Esophagus (tissue), 2 donors: ENCODE data around the gene MTRF1L. TPM values are rescaled to one million over a fixed set of nuclear protein-coding genes. Genes with fewer than 3 reads are reported as not detected.
"Not testable (repeated sequence)": the region's sequence is repeated elsewhere in the genome, so short reads cannot be mapped to it uniquely, and the experiment has no call there.

Experiments used
- H3K27ac ChIP-seq, 2 donors: one replicate each; pipeline ENCODE4 v1.5.1; 2013; ENCODE audit warnings: low read depth in 2 of 2, mild to moderate bottlenecking in 2 of 2, inconsistent platforms in 1 of 2, low read length in 1 of 2, moderate library complexity in 1 of 2
- H3K27me3 ChIP-seq, 2 donors: one replicate each; pipeline ENCODE4 v1.6.1; 2013; ENCODE audit warnings: low read length in 2 of 2, control low read depth in 1 of 2, mild to moderate bottlenecking in 1 of 2; ENCODE audit not compliant: insufficient read depth in 2 of 2, control insufficient read depth in 1 of 2
- H3K36me3 ChIP-seq, 2 donors: one replicate each; pipeline ENCODE4 v1.6.1; 2013; ENCODE audit warnings: low read length in 1 of 2; ENCODE audit not compliant: control insufficient read depth in 2 of 2, insufficient read depth in 2 of 2
- H3K4me1 ChIP-seq, 2 donors: one replicate each; pipeline ENCODE4 v1.6.1; 2013; ENCODE audit warnings: low read length in 1 of 2; ENCODE audit not compliant: control insufficient read depth in 2 of 2, insufficient read depth in 2 of 2
- H3K4me3 ChIP-seq, 2 donors: one replicate each; pipeline ENCODE4 v1.5.1; 2013; ENCODE audit warnings: low read length in 2 of 2, mild to moderate bottlenecking in 2 of 2, low read depth in 1 of 2, moderate library complexity in 1 of 2
- H3K9me3 ChIP-seq, 2 donors: one replicate each; pipeline ENCODE4 v1.6.1; 2013; ENCODE audit warnings: mild to moderate bottlenecking in 2 of 2, low read depth in 1 of 2, low read length in 1 of 2, moderate library complexity in 1 of 2; ENCODE audit not compliant: control insufficient read depth in 2 of 2, insufficient read depth in 1 of 2
- WGBS, 2 donors: extraction: QIAGEN DNeasy Blood & Tissue Kit; methylation state at CpG; one replicate each; pipeline ENCODE4 v1.1.7; 2013; 5-methylcytosine and 5-hydroxymethylcytosine counted together
- polyA plus RNA-seq, 2 donors: library from polyadenylated mRNA; stranded (reverse); fragments of 200-250 nt; gene quantifications; one replicate each; pipeline ENCODE4 v1.2.3, GENCODE V29; 2013
- donor health status: healthy with polysubstance abuse.
- donor health status: Bipolar disorder and iron deficiency.

MTRF1L gene
- polyA plus RNA-seq, 2 donors, result 6.4 to 7.8 TPM

DNA sequence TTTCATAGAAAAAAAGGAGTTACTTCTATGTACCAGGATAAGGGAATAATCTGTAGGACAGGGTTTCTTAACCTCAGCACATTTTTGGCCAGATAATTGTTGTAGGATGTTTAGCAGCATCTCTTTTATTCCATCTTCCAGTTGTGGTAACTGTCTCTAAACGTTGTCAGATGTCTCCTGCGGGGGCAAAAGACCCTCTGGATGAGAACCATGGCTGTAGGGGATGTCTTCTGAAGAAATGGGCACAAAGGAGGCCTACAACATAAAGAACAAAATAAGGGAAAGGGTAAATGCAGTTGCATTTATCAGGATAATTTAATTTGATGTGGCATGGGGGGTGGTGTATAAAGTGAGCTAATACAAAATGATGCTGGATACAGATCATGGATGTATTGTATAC lies 15.5 kb downstream of the MTRF1L start:
- no peak overlapping the region for H3K4me3 ChIP-seq
- peaks cover 5 to 7% of the 10 kb centered on the region in 2 donors for H3K4me1 ChIP-seq
- no peak overlapping the region for H3K27ac ChIP-seq
- H3K36me3 ChIP-seq, result no peaks in the 10 kb centered on the region
- H3K9me3 ChIP-seq, result no peaks in the 10 kb centered on the region
- WGBS, 2 donors, result 85 to 90% methylated on average over 2 of the region's 2 CpGs
- H3K27me3 ChIP-seq, result no peaks in the 10 kb centered on the region

DNA sequence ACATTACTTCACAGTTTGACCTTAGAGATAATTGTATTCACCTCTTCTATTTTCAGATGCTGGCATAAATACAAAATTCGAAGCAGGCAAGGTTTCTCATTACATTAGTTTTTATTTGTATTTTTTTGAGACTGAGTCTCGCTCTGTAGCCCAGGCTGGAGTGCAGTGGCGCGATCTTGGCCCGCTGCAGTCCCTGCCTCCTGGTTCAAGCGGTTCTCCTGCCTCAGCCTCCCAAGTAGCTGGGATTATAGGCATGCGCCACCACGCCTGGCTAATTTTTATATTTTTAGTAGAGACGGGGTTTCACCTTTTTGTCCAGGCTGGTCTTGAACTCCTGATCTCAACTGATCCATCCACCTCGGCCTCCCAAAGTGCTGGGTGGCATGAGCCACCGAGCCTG lies 17.2 kb downstream of the MTRF1L start:
- not testable (repeated sequence) for H3K4me3 ChIP-seq, H3K27ac ChIP-seq, H3K9me3 ChIP-seq, H3K4me1 ChIP-seq, H3K36me3 ChIP-seq, H3K27me3 ChIP-seq
- 87 to 90% methylated on average over 11 of the region's 11 CpGs for WGBS, 2 donors

DNA sequence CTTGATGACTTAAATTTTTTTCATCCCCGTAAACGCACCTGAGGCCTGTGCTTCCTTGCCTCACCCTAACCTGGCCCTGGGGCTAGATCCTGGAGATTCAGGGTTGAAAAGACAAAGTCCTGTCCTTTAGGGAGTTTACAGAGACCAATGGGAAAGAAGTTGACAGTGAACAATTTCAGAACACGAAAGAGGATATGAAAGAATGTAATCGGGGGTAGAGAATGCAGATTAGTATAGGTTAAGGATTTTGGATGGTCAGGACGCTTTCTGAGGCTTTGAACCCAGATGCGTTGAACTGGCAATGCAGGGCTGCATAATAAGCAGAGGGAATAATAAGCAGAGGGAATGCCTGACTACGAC lies 18.0 kb downstream of the MTRF1L start:
- Histone ChIP-seq H3K36me3 (no peaks in the 10 kb centered on the region), H3K4me1 (peaks cover 5 to 7% of the 10 kb centered on the region in 2 donors), H3K9me3 (no peaks in the 10 kb centered on the region), H3K27ac (peak overlapping the region; percentile 77 to 90), H3K27me3 (no peaks in the 10 kb centered on the region), H3K4me3 (peak overlapping the region in 1 of 2 donors; percentile 30)
- 6 to 7% methylated on average over 7 of the region's 7 CpGs for WGBS, 2 donors

DNA sequence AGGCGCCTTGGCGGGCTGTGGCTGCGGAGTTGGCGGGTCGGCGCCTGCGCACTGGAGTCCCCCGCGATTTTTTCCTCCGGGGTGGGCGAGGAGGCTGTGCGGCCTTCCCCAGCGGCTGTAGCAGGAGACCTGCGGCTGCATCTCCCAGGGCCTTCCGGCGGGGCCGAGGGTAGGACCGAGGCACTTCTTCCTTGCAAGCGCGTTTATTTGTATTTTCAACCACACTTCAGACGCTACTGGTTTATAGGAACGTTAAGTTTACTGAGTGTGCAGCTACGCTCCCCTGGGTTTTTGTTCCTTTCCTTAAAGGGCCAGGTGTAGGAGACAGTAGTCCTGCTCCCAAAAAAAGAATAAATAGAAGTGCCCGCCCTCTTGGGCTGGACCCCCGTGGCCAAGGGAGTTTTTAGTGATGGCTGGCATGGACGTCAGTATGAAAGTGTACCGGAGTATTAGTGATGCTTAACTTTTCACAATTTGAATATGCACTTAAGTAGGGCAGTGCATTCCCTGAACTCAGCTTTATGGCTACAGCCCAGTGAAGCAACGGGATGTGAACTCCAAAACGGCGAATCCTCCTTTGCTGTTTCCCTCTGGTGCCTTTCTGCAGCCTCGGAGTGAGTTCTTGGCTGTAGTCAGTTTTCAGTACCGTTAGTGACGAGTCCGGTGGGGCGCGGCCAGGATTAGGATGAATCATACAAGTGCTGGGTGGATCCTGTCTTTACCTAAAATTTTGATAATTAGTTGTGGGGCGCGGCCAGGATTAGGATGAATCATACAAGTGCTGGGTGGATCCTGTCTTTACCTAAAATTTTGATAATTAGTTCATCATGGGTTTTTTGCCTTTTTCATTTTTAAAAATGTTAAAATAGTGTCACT lies 18.6 kb downstream of the MTRF1L start:
- 0% methylated on average over 38 of the region's 38 CpGs for WGBS, 2 donors
- H3K9me3 ChIP-seq, result no peaks in the 10 kb centered on the region

DNA sequence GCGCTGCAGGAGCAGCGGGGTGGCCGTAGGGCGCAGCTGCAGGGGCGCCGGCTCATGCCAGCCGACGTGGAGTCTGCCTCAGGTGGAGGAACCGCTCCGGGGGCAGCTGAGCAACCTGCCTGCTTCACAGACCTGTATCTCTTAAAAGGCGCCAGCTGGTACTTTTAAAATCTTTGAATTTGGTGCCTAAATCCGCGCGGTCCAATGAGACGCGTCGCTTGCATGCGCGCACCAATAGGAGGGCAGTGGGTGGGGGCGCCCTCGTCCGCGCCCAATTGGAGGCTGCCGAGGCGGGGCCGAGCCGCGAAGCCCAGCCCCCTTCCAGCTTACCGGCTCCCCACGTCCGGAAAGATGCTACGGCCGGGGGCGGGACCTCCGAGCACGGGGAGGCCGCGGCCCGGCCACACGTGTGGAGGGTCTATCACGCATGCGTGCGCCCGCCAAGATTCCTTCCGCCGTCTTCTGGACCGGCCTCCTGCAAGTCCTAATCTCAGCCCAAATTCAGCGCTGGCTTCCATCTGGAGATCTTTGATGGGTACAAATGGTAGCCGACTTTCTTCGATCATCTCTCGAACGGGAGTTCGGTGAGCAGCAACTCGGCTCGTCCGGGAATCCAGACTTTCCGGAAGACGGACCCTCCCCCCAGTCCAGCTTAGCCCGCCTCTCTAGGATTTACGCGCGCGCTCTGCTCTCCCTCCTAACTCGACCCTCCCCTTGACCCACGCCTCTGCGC lies 19.4 kb downstream of the MTRF1L start, which contains the start of gene FBXO5:
TSS of gene FBXO5 (minus strand) at position 138 of the 733 bp plus-strand sequence. CDS start at position 56, 82 bp downstream.
- Histone ChIP-seq H3K4me1 (peaks cover 5 to 7% of the 10 kb centered on the region in 2 donors), H3K27ac (peak within 1 kb of the TSS; percentile 91 to 98), H3K4me3 (peak within 1 kb of the TSS; percentile 72 to 73), H3K36me3 (no peaks in the 10 kb centered on the region), H3K27me3 (no peaks in the 10 kb centered on the region), H3K9me3 (no peaks in the 10 kb centered on the region)
- WGBS, 2 donors, result 0 to 1% methylated on average over 66 of the region's 66 CpGs

More for the DNA sequence above, 18.6 kb downstream of the MTRF1L start:
- Histone ChIP-seq H3K4me1 (peaks cover 5 to 7% of the 10 kb centered on the region in 2 donors), H3K27ac (peak overlapping the region; percentile 91 to 98), H3K27me3 (no peaks in the 10 kb centered on the region), H3K36me3 (no peaks in the 10 kb centered on the region), H3K4me3 (peak overlapping the region; percentile 66 to 73)

DNA sequence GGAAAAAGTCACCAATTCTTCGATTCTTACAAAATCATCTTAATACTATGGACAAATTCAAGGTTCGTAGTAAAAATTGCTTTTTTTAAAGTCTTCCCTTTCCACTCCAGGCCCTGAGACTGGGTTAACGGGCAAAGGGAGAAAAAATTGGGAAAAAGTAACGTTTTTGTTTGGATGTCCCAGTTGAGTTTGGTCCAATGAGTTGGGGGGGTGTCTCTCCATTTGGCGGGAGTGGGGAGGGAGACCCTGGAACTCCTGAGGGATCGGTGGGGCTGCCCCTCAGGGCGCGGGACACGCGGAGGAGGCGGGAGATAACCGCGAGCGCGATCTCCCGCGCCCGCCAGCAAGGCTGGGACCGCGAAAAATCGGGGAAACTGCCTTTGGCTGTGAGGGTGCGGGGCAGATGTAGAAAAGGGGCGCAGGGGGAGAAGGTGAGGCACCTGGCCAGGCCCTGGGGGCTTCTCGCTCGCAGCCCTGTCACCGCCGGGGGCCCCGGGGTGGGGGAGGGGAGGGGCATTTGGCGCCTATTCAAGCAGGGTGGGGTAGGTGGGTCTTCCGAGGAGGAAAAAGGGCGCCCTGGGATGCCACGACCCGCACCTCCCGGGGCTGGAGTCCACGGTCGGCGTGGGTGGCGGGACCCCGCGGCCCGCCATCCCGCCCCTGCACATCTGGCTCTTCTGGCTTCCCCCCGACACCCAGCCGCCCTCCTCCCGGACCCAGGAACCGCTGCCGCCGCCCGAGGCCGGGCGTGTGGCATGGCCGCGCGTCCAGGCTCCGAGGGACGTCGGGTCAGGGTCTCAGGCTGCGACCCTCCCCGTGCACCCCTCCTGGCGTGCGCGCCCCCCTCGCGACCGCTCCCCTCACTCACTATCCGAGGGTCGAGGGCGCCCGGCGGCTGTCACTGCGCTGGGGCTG lies 20.3 kb downstream of the MTRF1L start:
- H3K9me3 ChIP-seq, result no peaks in the 10 kb centered on the region
- no peaks in the 10 kb centered on the region for H3K36me3 ChIP-seq
- WGBS, 2 donors, result 3 to 7% methylated on average over 51 to 71 of the region's 71 CpGs
- peaks cover 5 to 7% of the 10 kb centered on the region in 2 donors for H3K4me1 ChIP-seq
- H3K4me3 ChIP-seq, result peak overlapping the region; percentile 72 to 73
- no peaks in the 10 kb centered on the region for H3K27me3 ChIP-seq
- H3K27ac ChIP-seq, result no peak overlapping the region

DNA sequence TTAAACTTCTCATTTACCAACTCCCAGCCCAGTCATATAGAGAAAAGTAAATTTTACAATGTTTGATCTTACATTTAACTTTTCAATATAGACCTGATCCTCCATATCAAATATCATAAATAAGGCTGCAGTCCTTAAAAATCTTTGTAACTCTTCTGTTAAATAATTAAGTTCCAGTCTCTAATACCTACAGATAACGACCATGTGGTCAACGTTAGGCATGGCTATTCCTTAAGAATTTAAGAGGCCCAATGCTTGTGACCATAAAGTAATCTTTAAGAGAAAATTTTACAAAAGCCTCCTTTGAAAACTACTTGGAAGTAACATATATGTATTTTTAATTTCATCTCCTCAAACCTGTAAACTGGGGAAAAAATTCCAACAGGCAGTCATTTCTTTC lies 21.3 kb downstream of the MTRF1L start:
- Histone ChIP-seq H3K27ac (no peak overlapping the region), H3K4me1 (peaks cover 5 to 7% of the 10 kb centered on the region in 2 donors), H3K36me3 (no peaks in the 10 kb centered on the region), H3K4me3 (no peak overlapping the region), H3K9me3 (no peaks in the 10 kb centered on the region), H3K27me3 (no peaks in the 10 kb centered on the region)
- WGBS, 2 donors, result 37% methylated on average over 2 of the region's 2 CpGs

GRCh38 chr6:152980656-152981055 lies 21.9 kb downstream of the MTRF1L start:
- WGBS, 2 donors, result 47 to 60% methylated on average over 1 of the region's 1 CpG
- H3K27me3 ChIP-seq, result no peaks in the 10 kb centered on the region
- H3K4me3 ChIP-seq, result no peak overlapping the region
- H3K4me1 ChIP-seq, result peaks cover 5 to 7% of the 10 kb centered on the region in 2 donors
- no peaks in the 10 kb centered on the region for H3K9me3 ChIP-seq
- H3K27ac ChIP-seq, result no peak overlapping the region
- no peaks in the 10 kb centered on the region for H3K36me3 ChIP-seq

DNA sequence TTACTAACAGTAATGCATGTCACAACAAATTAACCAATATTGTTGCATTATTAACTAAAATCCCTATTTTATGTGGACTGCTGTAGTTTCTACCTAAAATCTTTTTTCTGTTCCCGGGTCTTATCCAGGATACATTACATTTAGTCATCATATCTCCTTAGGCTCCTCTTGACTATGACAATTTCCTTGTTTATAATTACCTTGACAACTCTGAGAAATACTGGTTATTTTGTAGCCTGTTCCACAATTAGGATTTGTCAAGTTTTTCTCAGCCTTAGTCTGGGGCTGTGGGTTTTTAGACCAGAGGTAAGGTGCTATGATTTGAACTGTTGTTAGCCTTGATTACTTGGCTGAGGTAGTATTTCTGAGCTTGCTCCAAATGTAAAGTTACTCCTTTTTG lies 23.4 kb downstream of the MTRF1L start:
- Histone ChIP-seq H3K27me3 (no peaks in the 10 kb centered on the region), H3K36me3 (peaks cover 0 to 7% of the 10 kb centered on the region in 2 donors), H3K27ac (no peak overlapping the region), H3K4me3 (no peak overlapping the region), H3K9me3 (no peaks in the 10 kb centered on the region), H3K4me1 (peaks cover 5 to 7% of the 10 kb centered on the region in 2 donors)
- WGBS, 2 donors, result 74 to 85% methylated on average over 1 of the region's 1 CpG
